Lung (tissue), 12 donors: ENCODE measurements around the gene SGPL1. TPM values are rescaled to one million over a fixed set of nuclear protein-coding genes. Genes with fewer than 3 reads are reported as not detected.

Experiments used
- ATAC-seq: fragments of 200-7000 bp; cut with Tn5 transposase; one replicate; pipeline ENCODE4 v1.9.1; 2020; ENCODE audit warnings: moderate number of reproducible peaks; ENCODE audit not compliant: insufficient read depth, low FRiP score
- DNase-seq, 3 donors: peaks; one replicate each; pipeline ENCODE4 v3.0.0-alpha.2; 2013 to 2017
- H3K27ac ChIP-seq, 2 donors: one replicate each; pipeline ENCODE4 v1.5.1; 2013; ENCODE audit warnings: mild to moderate bottlenecking in 2 of 2, moderate library complexity in 2 of 2, control low read depth in 1 of 2, inconsistent platforms in 1 of 2, low read depth in 1 of 2, low read length in 1 of 2
- H3K27me3 ChIP-seq, 3 donors: one replicate each; pipeline ENCODE4 v1.5.1; 2013; ENCODE audit warnings: low read length in 2 of 3; ENCODE audit not compliant: control insufficient read depth in 3 of 3, insufficient read depth in 3 of 3
- H3K36me3 ChIP-seq, 4 donors: one replicate each; pipeline ENCODE4 v1.5.1; 2013; ENCODE audit warnings: low read length in 4 of 4, mild to moderate bottlenecking in 1 of 4, moderate library complexity in 1 of 4; ENCODE audit not compliant: control insufficient read depth in 4 of 4, insufficient read depth in 4 of 4
- H3K4me1 ChIP-seq, 5 donors: one replicate each; pipeline ENCODE4 v1.5.1; 2013; ENCODE audit warnings: low read length in 5 of 5, mild to moderate bottlenecking in 2 of 5, moderate library complexity in 1 of 5; ENCODE audit not compliant: control insufficient read depth in 5 of 5, insufficient read depth in 5 of 5
- H3K4me3 ChIP-seq: one replicate; pipeline ENCODE4 v1.5.1; 2013; ENCODE audit warnings: mild to moderate bottlenecking, control low read depth, moderate library complexity
- H3K9ac ChIP-seq, 2 donors: one replicate each; pipeline ENCODE4 v1.5.1; 2013; ENCODE audit warnings: low read length in 2 of 2, control low read depth in 1 of 2; ENCODE audit not compliant: insufficient read depth in 1 of 2
- H3K9me3 ChIP-seq, 4 donors: one replicate each; pipeline ENCODE4 v1.5.1; 2013; ENCODE audit warnings: low read length in 3 of 4, mild to moderate bottlenecking in 1 of 4, moderate library complexity in 1 of 4; ENCODE audit not compliant: control insufficient read depth in 4 of 4, insufficient read depth in 3 of 4
- CTCF ChIP-seq: IDR thresholded peaks from 2 replicates; pipeline ENCODE4 v1.5.1; 2012; ENCODE audit warnings: mild to moderate bottlenecking; ENCODE audit errors: control extremely low read depth, extremely low read depth
- WGBS, 2 donors: extraction: QIAGEN DNeasy Blood & Tissue Kit; methylation state at CpG; one replicate each; pipeline ENCODE4 v1.1.7; 2013; 5-methylcytosine and 5-hydroxymethylcytosine counted together
- polyA plus RNA-seq, 2 donors: library from polyadenylated mRNA; stranded (reverse); fragments of 200-250 nt; gene quantifications; one replicate each; pipeline ENCODE4 v1.2.1, GENCODE V29; 2013
- total RNA-seq, 2 donors: library from RNA; depleted of rRNA in 1 of 2; stranded (reverse); fragments of >200 nt in 1 of 2; gene quantifications; one replicate each; pipeline ENCODE4 v1.2.1, GENCODE V29; 2014 to 2021
- donor health status: control.
- donor health status: control.
- donor health status: Bipolar disorder and iron deficiency.
- donor health status: healthy.
- donor health status: DM: yes; HTN: yes; CAD: no.

The SGPL1 gene
- total and polyA plus RNA-seq, 4 donors: 8.3 to 57.4 (median 30.8) TPM

DNA sequence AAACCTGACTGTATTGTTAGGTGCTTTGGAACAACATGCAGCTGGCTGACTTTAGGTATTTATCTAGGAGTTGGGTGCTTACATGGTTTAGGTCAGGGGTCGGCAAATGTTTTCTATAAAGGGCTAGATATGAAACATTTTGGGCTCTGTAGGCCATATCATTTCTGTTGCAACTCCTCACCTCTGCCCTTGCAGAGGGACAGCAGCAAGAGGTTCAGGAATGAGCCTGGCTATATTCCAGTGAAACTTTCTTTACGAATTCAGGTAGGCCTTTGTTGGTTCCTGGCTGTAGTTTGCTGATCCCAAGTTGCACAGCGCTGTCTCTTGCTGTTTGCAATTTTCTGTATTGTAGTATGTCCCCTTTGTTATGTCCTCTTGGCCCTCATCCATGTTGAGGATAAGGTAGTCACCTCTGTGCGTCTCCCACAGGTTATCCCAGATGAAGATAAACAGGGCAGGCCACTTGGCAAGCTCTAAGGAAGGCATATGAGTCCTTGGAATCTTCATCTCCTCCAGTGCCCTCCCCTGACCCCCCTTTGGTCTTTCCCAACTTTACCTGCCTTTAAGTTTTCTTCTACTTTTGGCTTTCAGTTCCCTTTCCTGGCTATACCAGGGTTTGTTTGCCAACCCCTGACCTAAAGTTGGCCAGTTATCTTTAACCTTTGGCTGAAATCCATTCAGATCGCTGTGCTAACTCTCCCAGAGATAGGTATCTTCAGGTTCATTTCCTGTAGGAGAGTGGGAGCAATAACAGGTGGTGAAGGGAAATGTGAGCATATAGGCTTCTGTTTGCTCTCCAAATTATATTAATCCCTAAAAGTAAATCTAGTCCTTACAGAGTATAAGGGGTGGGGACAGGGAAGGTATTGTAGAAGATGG, 36.1 kb downstream of the SGPL1 start:
- 87 to 89% methylated on average over 5 of the region's 5 CpGs for WGBS, 2 donors
- Histone ChIP-seq H3K36me3 (peaks cover 6 to 23% (median 7%) of the 10 kb centered on the region in 4 donors), H3K4me3 (no peak overlapping the region), H3K27me3 (no peaks in the 10 kb centered on the region), H3K9me3 (no peaks in the 10 kb centered on the region), H3K27ac (no peak overlapping the region), H3K9ac (no peak overlapping the region), H3K4me1 (peaks cover 2 to 13% (median 7%) of the 10 kb centered on the region in 5 donors)
- TF ChIP-seq CTCF: no peak
- ATAC-seq (no peak), DNase-seq (no peak)

DNA sequence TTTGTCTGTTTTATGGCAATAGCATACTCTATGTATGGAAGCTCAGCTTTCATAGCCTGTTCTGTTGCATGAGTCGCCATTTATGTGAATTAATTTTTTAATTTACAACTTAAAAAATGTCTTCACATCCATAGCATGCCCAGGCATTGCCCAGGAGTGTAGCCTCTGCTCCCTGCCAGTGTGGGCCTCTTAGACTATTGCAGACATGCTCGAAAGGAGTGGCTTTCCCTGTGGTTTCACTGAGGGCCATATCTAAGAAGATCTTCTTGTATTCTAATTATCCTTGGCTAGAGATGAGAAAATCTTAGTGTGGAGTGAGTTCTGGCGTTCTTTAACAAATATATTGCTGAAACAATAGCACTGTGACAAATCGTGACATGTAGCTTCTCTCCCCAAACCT, 37.3 kb downstream of the SGPL1 start:
- 89 to 91% methylated on average over 4 of the region's 4 CpGs for WGBS, 2 donors
- no peak for ATAC-seq
- Histone ChIP-seq H3K9me3 (no peaks in the 10 kb centered on the region), H3K4me1 (peaks cover 2 to 14% (median 7%) of the 10 kb centered on the region in 5 donors), H3K4me3 (no peak overlapping the region), H3K36me3 (peaks cover 6 to 21% (median 12%) of the 10 kb centered on the region in 4 donors), H3K27me3 (no peaks in the 10 kb centered on the region), H3K27ac (no peak overlapping the region), H3K9ac (no peak overlapping the region)
- no peak for TF ChIP-seq CTCF
- DNase-seq: no peak

- 93 to 96% methylated on average over 1 of the region's 1 CpG for WGBS, 2 donors
- no peak for TF ChIP-seq CTCF
- peaks cover 2 to 14% (median 7%) of the 10 kb centered on the region in 5 donors for H3K4me1 ChIP-seq
Measured at GRCh38 chr10:70853457-70853856, 37.7 kb downstream of the SGPL1 start.

More at GRCh38 chr10:70853457-70853856, 37.7 kb downstream of the SGPL1 start:
- no peak overlapping the region for H3K4me3 ChIP-seq
- no peak overlapping the region for H3K27ac ChIP-seq
- H3K36me3 ChIP-seq: peaks cover 6 to 21% (median 14%) of the 10 kb centered on the region in 4 donors
- ATAC-seq: no peak
- no peak for DNase-seq
- no peaks in the 10 kb centered on the region for H3K9me3 ChIP-seq
- H3K27me3 ChIP-seq: no peaks in the 10 kb centered on the region
- H3K9ac ChIP-seq: no peak overlapping the region
